Measurements from ENCODE around the gene UST. TPM values are rescaled to one million over a fixed set of nuclear protein-coding genes. Genes with fewer than 3 reads are reported as not detected.
"Not testable (repeated sequence)": the region's sequence is repeated elsewhere in the genome, so short reads cannot be mapped to it uniquely, and the experiment has no call there.

UST gene
- total and polyA plus RNA-seq, 4 donors, result 0.24 to 2.7 (median 0.87) TPM

DNA sequence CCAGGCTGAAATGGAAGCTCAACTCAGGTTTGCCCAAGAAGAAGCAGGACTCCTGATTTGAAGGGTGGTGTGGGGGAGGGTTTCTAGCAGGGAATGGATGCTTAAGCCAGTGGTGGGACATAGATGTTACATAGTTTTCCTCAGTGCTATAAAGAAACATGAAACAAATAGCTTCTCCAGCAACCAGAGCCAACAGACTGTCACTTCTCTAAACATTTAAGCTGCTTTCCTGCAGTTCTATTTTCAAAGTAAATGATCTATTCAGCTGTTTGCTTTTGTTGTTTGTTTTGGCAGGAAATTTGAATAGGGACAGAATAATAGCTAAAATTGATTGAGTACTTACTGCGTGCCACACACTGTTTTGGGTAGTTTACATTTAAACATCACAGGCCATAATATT lies 169.0 kb downstream of the UST start:
- no peak for DNase-seq (ENCODE audit: low spot score)
- WGBS, result 24% methylated on average over 1 of the region's 1 CpG
- H3K9me3 ChIP-seq (ENCODE audit: control insufficient read depth in 4 of 4, low read length in 3 of 4), result peaks cover 1 to 15% (median 9%) of the 10 kb centered on the region in 4 donors

DNA sequence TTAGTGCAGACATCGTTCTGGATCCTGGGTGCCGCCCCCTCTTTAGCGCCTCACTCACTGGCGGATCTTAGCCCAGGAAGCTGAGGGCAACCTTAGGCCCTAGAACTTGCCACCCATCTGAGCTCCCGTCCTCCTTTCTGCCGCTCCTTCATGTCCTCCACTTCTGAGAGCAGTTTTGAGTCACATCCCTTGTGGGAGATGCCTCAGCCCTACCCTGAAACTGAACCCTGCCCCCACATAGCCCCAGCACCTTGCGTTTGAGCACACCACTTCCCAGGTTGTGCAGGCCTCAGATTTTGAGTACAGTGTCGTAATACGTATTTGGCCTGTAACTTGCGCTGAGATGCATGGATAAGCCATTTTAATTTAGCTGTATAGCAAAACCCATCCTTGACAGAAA lies 169.7 kb downstream of the UST start:
- peaks cover 0 to 11% (median 8%) of the 10 kb centered on the region in 4 donors for H3K4me1 ChIP-seq (ENCODE audit: control insufficient read depth in 4 of 4, insufficient read depth in 4 of 4, low read length in 3 of 4)
- H3K27ac ChIP-seq (ENCODE audit: low read depth in 1 of 2, low read length in 2 of 2); H3K36me3 ChIP-seq (ENCODE audit: control insufficient read depth in 4 of 4, insufficient read depth in 3 of 4, low read depth in 1 of 4, low read length in 3 of 4); H3K9ac ChIP-seq (ENCODE audit: low read depth in 1 of 2, low read length in 2 of 2); DNase-seq (ENCODE audit: low spot score); H3K4me3 ChIP-seq (ENCODE audit: low read depth in 1 of 3, low read length in 3 of 3): not testable (repeated sequence)
- peaks cover 1 to 15% (median 9%) of the 10 kb centered on the region in 4 donors for H3K9me3 ChIP-seq (ENCODE audit: control insufficient read depth in 4 of 4, low read length in 3 of 4)
- H3K27me3 ChIP-seq (ENCODE audit: control insufficient read depth in 4 of 4, insufficient read depth in 4 of 4, low read length in 3 of 4), result peaks cover 0 to 20% (median 3%) of the 10 kb centered on the region in 4 donors
- 88% methylated on average over 10 of the region's 10 CpGs for WGBS

More for the DNA sequence above, 169.0 kb downstream of the UST start:
- no peak overlapping the region for H3K27ac ChIP-seq (ENCODE audit: low read depth in 1 of 2, low read length in 2 of 2)
- no peaks in the 10 kb centered on the region for H3K36me3 ChIP-seq (ENCODE audit: control insufficient read depth in 4 of 4, insufficient read depth in 3 of 4, low read depth in 1 of 4, low read length in 3 of 4)
- TF ChIP-seq EGR1 (IDR thresholded peaks at IDR 0.05; ENCODE audit: low read depth in 2 of 2) (no peak), YY1 (IDR thresholded peaks at IDR 0.05) (peak; percentile 14), HNF4G (IDR thresholded peaks at IDR 0.05) (no peak), JUND (IDR thresholded peaks at IDR 0.05) (no peak), RAD21 (IDR thresholded peaks at IDR 0.05) (peak in 1 of 2 donors; percentile 13), NR2F2 (IDR thresholded peaks at IDR 0.05) (no peak), HNF4A (conservative IDR thresholded peaks at IDR 0.05) (peak in 1 of 2 donors; percentile 13), FOXA1 (IDR thresholded peaks at IDR 0.05) (peak; percentile 74), FOXA2 (IDR thresholded peaks at IDR 0.05) (peak; percentile 73), TAF1 (conservative IDR thresholded peaks at IDR 0.05) (no peak), SP1 (IDR thresholded peaks at IDR 0.05) (no peak), GABPA (IDR thresholded peaks at IDR 0.05 in 1 of 2, conservative IDR thresholded peaks at IDR 0.05 in 1 of 2) (no peak), RXRA (IDR thresholded peaks at IDR 0.05) (no peak)
- TF ChIP-seq, protein P1, sequence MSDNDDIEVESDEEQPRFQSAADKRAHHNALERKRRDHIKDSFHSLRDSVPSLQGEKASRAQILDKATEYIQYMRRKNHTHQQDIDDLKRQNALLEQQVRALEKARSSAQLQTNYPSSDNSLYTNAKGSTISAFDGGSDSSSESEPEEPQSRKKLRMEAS (IDR thresholded peaks at IDR 0.05), result no peak
- TF ChIP-seq, protein P2, sequence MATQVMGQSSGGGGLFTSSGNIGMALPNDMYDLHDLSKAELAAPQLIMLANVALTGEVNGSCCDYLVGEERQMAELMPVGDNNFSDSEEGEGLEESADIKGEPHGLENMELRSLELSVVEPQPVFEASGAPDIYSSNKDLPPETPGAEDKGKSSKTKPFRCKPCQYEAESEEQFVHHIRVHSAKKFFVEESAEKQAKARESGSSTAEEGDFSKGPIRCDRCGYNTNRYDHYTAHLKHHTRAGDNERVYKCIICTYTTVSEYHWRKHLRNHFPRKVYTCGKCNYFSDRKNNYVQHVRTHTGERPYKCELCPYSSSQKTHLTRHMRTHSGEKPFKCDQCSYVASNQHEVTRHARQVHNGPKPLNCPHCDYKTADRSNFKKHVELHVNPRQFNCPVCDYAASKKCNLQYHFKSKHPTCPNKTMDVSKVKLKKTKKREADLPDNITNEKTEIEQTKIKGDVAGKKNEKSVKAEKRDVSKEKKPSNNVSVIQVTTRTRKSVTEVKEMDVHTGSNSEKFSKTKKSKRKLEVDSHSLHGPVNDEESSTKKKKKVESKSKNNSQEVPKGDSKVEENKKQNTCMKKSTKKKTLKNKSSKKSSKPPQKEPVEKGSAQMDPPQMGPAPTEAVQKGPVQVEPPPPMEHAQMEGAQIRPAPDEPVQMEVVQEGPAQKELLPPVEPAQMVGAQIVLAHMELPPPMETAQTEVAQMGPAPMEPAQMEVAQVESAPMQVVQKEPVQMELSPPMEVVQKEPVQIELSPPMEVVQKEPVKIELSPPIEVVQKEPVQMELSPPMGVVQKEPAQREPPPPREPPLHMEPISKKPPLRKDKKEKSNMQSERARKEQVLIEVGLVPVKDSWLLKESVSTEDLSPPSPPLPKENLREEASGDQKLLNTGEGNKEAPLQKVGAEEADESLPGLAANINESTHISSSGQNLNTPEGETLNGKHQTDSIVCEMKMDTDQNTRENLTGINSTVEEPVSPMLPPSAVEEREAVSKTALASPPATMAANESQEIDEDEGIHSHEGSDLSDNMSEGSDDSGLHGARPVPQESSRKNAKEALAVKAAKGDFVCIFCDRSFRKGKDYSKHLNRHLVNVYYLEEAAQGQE (IDR thresholded peaks at IDR 0.05), result no peak
- TF ChIP-seq, protein P3, sequence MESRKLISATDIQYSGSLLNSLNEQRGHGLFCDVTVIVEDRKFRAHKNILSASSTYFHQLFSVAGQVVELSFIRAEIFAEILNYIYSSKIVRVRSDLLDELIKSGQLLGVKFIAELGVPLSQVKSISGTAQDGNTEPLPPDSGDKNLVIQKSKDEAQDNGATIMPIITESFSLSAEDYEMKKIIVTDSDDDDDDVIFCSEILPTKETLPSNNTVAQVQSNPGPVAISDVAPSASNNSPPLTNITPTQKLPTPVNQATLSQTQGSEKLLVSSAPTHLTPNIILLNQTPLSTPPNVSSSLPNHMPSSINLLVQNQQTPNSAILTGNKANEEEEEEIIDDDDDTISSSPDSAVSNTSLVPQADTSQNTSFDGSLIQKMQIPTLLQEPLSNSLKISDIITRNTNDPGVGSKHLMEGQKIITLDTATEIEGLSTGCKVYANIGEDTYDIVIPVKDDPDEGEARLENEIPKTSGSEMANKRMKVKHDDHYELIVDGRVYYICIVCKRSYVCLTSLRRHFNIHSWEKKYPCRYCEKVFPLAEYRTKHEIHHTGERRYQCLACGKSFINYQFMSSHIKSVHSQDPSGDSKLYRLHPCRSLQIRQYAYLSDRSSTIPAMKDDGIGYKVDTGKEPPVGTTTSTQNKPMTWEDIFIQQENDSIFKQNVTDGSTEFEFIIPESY (IDR thresholded peaks at IDR 0.05), result no peak
- TF ChIP-seq, protein P4, sequence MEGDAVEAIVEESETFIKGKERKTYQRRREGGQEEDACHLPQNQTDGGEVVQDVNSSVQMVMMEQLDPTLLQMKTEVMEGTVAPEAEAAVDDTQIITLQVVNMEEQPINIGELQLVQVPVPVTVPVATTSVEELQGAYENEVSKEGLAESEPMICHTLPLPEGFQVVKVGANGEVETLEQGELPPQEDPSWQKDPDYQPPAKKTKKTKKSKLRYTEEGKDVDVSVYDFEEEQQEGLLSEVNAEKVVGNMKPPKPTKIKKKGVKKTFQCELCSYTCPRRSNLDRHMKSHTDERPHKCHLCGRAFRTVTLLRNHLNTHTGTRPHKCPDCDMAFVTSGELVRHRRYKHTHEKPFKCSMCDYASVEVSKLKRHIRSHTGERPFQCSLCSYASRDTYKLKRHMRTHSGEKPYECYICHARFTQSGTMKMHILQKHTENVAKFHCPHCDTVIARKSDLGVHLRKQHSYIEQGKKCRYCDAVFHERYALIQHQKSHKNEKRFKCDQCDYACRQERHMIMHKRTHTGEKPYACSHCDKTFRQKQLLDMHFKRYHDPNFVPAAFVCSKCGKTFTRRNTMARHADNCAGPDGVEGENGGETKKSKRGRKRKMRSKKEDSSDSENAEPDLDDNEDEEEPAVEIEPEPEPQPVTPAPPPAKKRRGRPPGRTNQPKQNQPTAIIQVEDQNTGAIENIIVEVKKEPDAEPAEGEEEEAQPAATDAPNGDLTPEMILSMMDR (IDR thresholded peaks at IDR 0.05; ENCODE audit: low read depth, low read length, missing input control), result no peak
- TF ChIP-seq, protein P5, sequence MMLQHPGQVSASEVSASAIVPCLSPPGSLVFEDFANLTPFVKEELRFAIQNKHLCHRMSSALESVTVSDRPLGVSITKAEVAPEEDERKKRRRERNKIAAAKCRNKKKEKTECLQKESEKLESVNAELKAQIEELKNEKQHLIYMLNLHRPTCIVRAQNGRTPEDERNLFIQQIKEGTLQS (IDR thresholded peaks at IDR 0.05), result no peak
- H3K27me3 ChIP-seq (ENCODE audit: control insufficient read depth in 4 of 4, insufficient read depth in 4 of 4, low read length in 3 of 4), result peaks cover 0 to 15% (median 3%) of the 10 kb centered on the region in 4 donors
- H3K4me1 ChIP-seq (ENCODE audit: control insufficient read depth in 4 of 4, insufficient read depth in 4 of 4, low read length in 3 of 4), result peaks cover 0 to 11% (median 8%) of the 10 kb centered on the region in 4 donors
- no peak overlapping the region for H3K4me3 ChIP-seq (ENCODE audit: low read depth in 1 of 3, low read length in 3 of 3)
- no peak overlapping the region for H3K9ac ChIP-seq (ENCODE audit: low read depth in 1 of 2, low read length in 2 of 2)
